ENCODE results near the gene MRPL58.

The MRPL58 gene

DNA sequence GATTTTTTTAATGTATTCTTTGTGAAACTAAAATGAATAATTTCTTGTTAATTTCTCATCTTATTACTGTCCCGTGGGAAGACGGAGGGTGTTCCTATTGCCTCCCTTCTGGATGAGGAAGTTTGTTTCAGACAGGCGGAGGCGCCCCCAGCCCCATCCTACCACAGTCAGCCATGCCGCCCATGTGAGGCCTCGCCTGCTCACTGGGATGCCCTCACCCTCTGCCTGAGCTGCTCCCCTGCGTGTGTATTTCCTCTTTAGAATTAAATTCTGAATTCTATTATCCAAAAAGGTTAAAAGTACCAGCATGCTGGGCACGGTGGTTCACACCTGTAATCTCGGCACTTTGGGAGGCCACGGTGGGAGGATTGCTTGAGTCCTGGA lies 48.6 kb downstream of the MRPL58 start:
- H3K27me3 ChIP-seq (ENCODE audit: insufficient read depth, poor library complexity, severe bottlenecking): no peaks in the 10 kb centered on the region
- H3K9me3 ChIP-seq (ENCODE audit: severe bottlenecking): no peaks in the 10 kb centered on the region
- no peak for ATAC-seq (ENCODE audit: low read depth)
- no peak overlapping the region for H3K27ac ChIP-seq (ENCODE audit: poor library complexity, severe bottlenecking)
- DNase-seq (ENCODE audit: low spot score): no peak
- TF ChIP-seq, protein P1, sequence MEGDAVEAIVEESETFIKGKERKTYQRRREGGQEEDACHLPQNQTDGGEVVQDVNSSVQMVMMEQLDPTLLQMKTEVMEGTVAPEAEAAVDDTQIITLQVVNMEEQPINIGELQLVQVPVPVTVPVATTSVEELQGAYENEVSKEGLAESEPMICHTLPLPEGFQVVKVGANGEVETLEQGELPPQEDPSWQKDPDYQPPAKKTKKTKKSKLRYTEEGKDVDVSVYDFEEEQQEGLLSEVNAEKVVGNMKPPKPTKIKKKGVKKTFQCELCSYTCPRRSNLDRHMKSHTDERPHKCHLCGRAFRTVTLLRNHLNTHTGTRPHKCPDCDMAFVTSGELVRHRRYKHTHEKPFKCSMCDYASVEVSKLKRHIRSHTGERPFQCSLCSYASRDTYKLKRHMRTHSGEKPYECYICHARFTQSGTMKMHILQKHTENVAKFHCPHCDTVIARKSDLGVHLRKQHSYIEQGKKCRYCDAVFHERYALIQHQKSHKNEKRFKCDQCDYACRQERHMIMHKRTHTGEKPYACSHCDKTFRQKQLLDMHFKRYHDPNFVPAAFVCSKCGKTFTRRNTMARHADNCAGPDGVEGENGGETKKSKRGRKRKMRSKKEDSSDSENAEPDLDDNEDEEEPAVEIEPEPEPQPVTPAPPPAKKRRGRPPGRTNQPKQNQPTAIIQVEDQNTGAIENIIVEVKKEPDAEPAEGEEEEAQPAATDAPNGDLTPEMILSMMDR (IDR thresholded peaks at IDR 0.05; ENCODE audit: poor library complexity, severe bottlenecking): no peak
- no peak overlapping the region for H3K4me3 ChIP-seq (ENCODE audit: severe bottlenecking)
- peaks cover 62% of the 10 kb centered on the region for H3K36me3 ChIP-seq (ENCODE audit: low read depth)
- H3K4me1 ChIP-seq (ENCODE audit: insufficient read depth, poor library complexity, severe bottlenecking): no peaks in the 10 kb centered on the region

DNA sequence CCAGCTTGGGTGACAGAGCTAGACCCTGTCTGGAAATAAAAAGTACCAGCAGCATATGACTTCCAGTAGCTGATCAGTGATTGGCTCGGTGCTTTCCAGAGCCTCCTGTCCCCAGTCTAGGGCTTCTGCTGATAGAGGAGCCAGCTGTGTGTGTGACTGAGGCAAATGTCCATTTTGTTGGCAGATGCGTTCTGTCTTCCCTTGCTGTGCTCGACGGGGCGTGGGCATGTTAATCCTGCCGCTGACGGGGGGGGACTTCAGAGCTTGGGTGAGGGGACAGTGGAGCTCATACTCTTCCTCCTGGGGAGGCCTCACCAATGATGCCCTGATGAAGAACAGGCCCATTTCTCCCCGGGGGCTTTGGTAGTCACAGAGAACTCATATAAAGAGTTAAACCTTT lies 49.1 kb downstream of the MRPL58 start:
- H3K4me1 ChIP-seq (ENCODE audit: insufficient read depth, poor library complexity, severe bottlenecking): no peaks in the 10 kb centered on the region
- no peak for DNase-seq (ENCODE audit: low spot score)
- H3K4me3 ChIP-seq (ENCODE audit: severe bottlenecking): no peak overlapping the region
- H3K27ac ChIP-seq (ENCODE audit: poor library complexity, severe bottlenecking): no peak overlapping the region
- TF ChIP-seq, protein P1 (IDR thresholded peaks at IDR 0.05; ENCODE audit: poor library complexity, severe bottlenecking): no peak
- no peaks in the 10 kb centered on the region for H3K27me3 ChIP-seq (ENCODE audit: insufficient read depth, poor library complexity, severe bottlenecking)
- no peak for ATAC-seq (ENCODE audit: low read depth)
- no peaks in the 10 kb centered on the region for H3K9me3 ChIP-seq (ENCODE audit: severe bottlenecking)
- peaks cover 57% of the 10 kb centered on the region for H3K36me3 ChIP-seq (ENCODE audit: low read depth)

- no peak for DNase-seq (ENCODE audit: low spot score)
- Histone ChIP-seq H3K9me3 (ENCODE audit: severe bottlenecking) (no peaks in the 10 kb centered on the region), H3K27ac (ENCODE audit: poor library complexity, severe bottlenecking) (no peak overlapping the region), H3K36me3 (ENCODE audit: low read depth) (peaks cover 45% of the 10 kb centered on the region), H3K4me1 (ENCODE audit: insufficient read depth, poor library complexity, severe bottlenecking) (no peaks in the 10 kb centered on the region), H3K4me3 (ENCODE audit: severe bottlenecking) (no peak overlapping the region), H3K27me3 (ENCODE audit: insufficient read depth, poor library complexity, severe bottlenecking) (no peaks in the 10 kb centered on the region)
- no peak for ATAC-seq (ENCODE audit: low read depth)
- TF ChIP-seq, protein P1 (IDR thresholded peaks at IDR 0.05; ENCODE audit: poor library complexity, severe bottlenecking): no peak
Observed at GRCh38 chr17:75063201-75063600, 50.7 kb downstream of the MRPL58 start.

DNA sequence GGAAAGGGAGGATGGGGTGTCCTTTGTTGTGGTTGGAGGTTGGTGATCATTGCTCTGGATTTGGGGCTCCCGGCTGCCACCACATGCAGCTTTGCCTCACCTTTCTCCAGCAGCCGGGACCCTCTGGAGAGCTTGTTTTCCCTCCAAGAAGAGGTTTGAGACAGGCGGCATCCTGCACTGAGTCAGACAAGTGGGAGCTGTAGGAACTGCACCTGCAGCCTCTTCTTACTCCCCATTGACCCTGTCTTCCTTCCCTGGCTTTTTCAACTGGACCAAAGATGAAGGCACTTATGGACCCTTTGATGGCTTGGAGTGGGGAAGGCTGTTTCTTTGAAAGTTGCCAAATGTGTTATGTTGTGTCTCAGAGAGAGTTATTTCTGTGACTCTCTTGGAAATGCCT lies 51.2 kb downstream of the MRPL58 start:
- no peak overlapping the region for H3K4me3 ChIP-seq (ENCODE audit: severe bottlenecking)
- H3K9me3 ChIP-seq (ENCODE audit: severe bottlenecking): no peaks in the 10 kb centered on the region
- DNase-seq (ENCODE audit: low spot score) (no peak), ATAC-seq (ENCODE audit: low read depth) (peak; percentile 33; the same call in 1 of the 3 replicates)
- peaks cover 45% of the 10 kb centered on the region for H3K36me3 ChIP-seq (ENCODE audit: low read depth)
- no peak overlapping the region for H3K27ac ChIP-seq (ENCODE audit: poor library complexity, severe bottlenecking)
- TF ChIP-seq, protein P1 (IDR thresholded peaks at IDR 0.05; ENCODE audit: poor library complexity, severe bottlenecking): no peak
- no peaks in the 10 kb centered on the region for H3K27me3 ChIP-seq (ENCODE audit: insufficient read depth, poor library complexity, severe bottlenecking)
- no peaks in the 10 kb centered on the region for H3K4me1 ChIP-seq (ENCODE audit: insufficient read depth, poor library complexity, severe bottlenecking)

DNA sequence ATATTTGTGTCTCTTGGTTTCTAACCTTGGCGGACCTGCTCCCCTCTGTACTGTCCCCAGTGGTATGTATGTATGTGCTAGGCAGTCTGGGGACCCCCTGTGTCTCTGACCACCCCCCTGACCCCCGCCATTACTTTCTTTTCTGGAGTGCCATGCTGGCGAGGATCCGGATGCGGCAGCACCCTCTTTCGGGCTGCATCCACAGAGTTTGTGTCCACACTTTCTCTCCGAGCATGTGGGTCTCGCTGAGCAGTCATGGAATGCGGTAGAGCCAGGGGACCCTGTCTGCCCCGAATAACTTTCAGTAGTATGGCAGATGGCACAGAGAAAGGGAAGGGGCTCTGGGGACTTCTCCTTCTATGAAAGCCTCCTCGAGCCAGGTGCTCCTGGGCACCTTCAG lies 51.6 kb downstream of the MRPL58 start:
- Histone ChIP-seq H3K27me3 (ENCODE audit: insufficient read depth, poor library complexity, severe bottlenecking) (no peaks in the 10 kb centered on the region), H3K36me3 (ENCODE audit: low read depth) (peaks cover 45% of the 10 kb centered on the region), H3K4me1 (ENCODE audit: insufficient read depth, poor library complexity, severe bottlenecking) (no peaks in the 10 kb centered on the region), H3K9me3 (ENCODE audit: severe bottlenecking) (no peaks in the 10 kb centered on the region), H3K27ac (ENCODE audit: poor library complexity, severe bottlenecking) (no peak overlapping the region), H3K4me3 (ENCODE audit: severe bottlenecking) (no peak overlapping the region)
- ATAC-seq (ENCODE audit: low read depth) (no peak), DNase-seq (ENCODE audit: low spot score) (no peak)
- TF ChIP-seq, protein P1 (IDR thresholded peaks at IDR 0.05; ENCODE audit: poor library complexity, severe bottlenecking): no peak
